ENCODE measurements around the gene CC2D2A. TPM values are rescaled to one million over a fixed set of nuclear protein-coding genes. Genes with fewer than 3 reads are reported as not detected.
A peak's percentile ranks its signal among the peaks of the same experiment; 100 is the strongest.

The CC2D2A gene
- total RNA-seq, 1 donor from 2014 or later, result 33.1 TPM

DNA sequence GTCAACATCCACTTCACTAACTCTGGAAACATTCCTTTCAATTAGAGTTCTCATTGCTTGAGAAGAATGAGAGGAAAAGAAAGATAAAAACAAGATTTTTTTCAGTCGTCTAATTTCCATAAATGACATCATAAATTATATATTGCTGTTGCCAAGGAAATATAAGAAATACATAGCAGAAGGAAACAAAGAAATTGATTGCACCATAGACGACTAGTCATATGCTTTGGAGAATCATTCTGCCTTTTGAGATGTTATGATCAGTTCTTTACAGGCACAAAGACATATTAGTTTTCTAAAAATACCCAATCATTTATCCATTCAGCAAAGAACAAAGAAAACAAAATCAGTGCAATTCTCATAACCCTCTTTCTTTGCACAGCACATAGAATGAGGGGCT, 42.5 kb upstream of the CC2D2A start:
- intact Hi-C loops (cut with DNase I), result no loop called here
- TF ChIP-seq POLR2AphosphoS5 (IDR thresholded peaks at IDR 0.05; ENCODE audit: insufficient read depth in 1 of 2, low read depth in 1 of 2) (no peak), CTCF (IDR thresholded peaks at IDR 0.05) (no peak), POLR2A (IDR thresholded peaks at IDR 0.05) (no peak)
- no peaks in the 10 kb centered on the region for H3K36me3 ChIP-seq
- DNase-seq (ENCODE audit: extremely low spot score in 2 of 2), result no peak
- H3K27me3 ChIP-seq, result no peaks in the 10 kb centered on the region
- H3K9me3 ChIP-seq, result no peaks in the 10 kb centered on the region
- H3K4me3 ChIP-seq, result no peak overlapping the region
- peak overlapping the region; percentile 74 for H3K27ac ChIP-seq
- peaks cover 35% of the 10 kb centered on the region for H3K4me1 ChIP-seq

DNA sequence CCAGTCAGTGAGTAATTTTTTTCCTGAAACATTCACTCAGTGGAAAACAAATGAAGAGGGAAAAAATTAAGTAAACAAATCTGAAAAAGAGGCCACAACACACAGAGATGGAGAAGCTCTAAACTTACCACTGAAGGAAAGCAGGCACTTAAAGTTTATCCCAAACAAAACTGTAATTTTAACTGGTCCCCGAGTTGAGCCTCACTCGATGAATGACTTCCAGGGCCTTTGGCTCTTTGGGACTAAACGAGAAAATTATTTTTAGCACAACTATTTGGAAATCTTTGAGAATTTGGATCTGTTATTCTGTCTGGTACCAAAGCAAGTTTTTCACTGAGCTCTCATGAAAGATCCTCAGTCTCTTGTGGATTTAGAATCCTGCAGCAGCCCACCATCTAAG, 42.0 kb upstream of the CC2D2A start, which contains the start of gene C1QTNF7:
TSS of gene C1QTNF7 (plus strand) at position 333 of the 400 bp plus-strand sequence. CDS start 7,711 bp downstream, outside the sequence.
- Histone ChIP-seq H3K36me3 (no peaks in the 10 kb centered on the region), H3K27ac (peak within 1 kb of the TSS; percentile 74), H3K9me3 (no peaks in the 10 kb centered on the region), H3K4me3 (no peak within 1 kb of the TSS), H3K27me3 (no peaks in the 10 kb centered on the region), H3K4me1 (peaks cover 35% of the 10 kb centered on the region)
- intact Hi-C loops (cut with DNase I), result no loop called here
- no peak for DNase-seq (ENCODE audit: extremely low spot score in 2 of 2)
- TF ChIP-seq POLR2AphosphoS5 (IDR thresholded peaks at IDR 0.05; ENCODE audit: insufficient read depth in 1 of 2, low read depth in 1 of 2) (peak in 1 of 2 donors; percentile 15), POLR2A (IDR thresholded peaks at IDR 0.05) (no peak)

DNA sequence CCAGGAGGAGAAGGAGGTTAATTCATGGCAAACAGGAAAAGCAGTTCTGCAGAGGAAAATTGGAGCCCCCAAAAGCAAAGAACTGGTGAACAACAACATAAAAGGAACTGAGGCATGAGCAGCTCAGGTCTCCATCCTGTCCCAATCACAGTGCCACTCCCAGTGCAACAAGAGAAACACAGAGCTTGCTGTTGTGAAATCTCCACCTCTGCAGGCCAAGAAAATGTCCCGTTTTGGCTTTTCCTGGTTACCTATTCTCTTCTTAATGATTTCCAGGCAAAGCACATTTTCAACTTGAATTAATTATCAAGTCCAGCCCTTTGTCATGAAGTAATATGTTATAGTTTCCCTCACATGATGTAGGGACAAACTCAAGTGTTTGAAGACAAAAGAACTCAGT, 41.1 kb upstream of the CC2D2A start:
- peak in 1 of 2 donors; percentile 50 for TF ChIP-seq POLR2AphosphoS5 (IDR thresholded peaks at IDR 0.05; ENCODE audit: insufficient read depth in 1 of 2, low read depth in 1 of 2)
- no peak for TF ChIP-seq CTCF (IDR thresholded peaks at IDR 0.05)
- no peak for TF ChIP-seq POLR2A (IDR thresholded peaks at IDR 0.05)
- H3K4me1 ChIP-seq, result peaks cover 44% of the 10 kb centered on the region
- no peak for DNase-seq (ENCODE audit: extremely low spot score in 2 of 2)
- H3K9me3 ChIP-seq, result no peaks in the 10 kb centered on the region
- H3K27ac ChIP-seq, result peak overlapping the region; percentile 74
- no peaks in the 10 kb centered on the region for H3K27me3 ChIP-seq
- intact Hi-C loops (cut with DNase I), result no loop called here
- no peak overlapping the region for H3K4me3 ChIP-seq
- H3K36me3 ChIP-seq, result no peaks in the 10 kb centered on the region

GRCh38 chr4:15434091-15434490, 35.6 kb upstream of the CC2D2A start:
- TF ChIP-seq POLR2AphosphoS5 (IDR thresholded peaks at IDR 0.05; ENCODE audit: insufficient read depth in 1 of 2, low read depth in 1 of 2), result peak in 1 of 2 donors; percentile 52
- TF ChIP-seq POLR2A (IDR thresholded peaks at IDR 0.05), result no peak
- no peak for DNase-seq (ENCODE audit: extremely low spot score in 2 of 2)
- Histone ChIP-seq H3K4me3 (no peak overlapping the region), H3K27me3 (no peaks in the 10 kb centered on the region), H3K4me1 (peaks cover 44% of the 10 kb centered on the region), H3K9me3 (no peaks in the 10 kb centered on the region), H3K36me3 (no peaks in the 10 kb centered on the region), H3K27ac (peak overlapping the region; percentile 40)
- intact Hi-C loops (cut with DNase I), result no loop called here

DNA sequence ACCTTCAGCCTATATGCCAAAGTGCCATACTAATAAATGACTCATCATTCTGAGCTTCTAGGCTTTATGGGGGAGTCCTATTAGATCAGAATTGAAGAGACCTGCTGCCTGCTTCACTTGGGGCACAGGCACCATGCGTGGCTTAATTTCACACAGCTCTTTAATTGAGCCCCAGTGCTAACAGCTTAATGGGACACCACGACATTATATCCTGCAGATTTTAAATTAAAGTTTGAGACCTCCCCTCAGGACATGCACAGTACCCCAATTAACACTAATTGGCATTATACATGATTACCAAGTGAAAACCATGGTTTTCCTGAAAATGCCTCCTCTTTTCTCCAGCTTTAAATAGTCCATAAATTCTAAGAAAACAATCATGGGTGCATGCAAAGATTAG, 35.0 kb upstream of the CC2D2A start:
- no peak overlapping the region for H3K4me3 ChIP-seq

More for the DNA sequence above, 35.0 kb upstream of the CC2D2A start:
- no peaks in the 10 kb centered on the region for H3K36me3 ChIP-seq
- no peak for TF ChIP-seq POLR2AphosphoS5 (IDR thresholded peaks at IDR 0.05; ENCODE audit: insufficient read depth in 1 of 2, low read depth in 1 of 2)
- no peak for TF ChIP-seq POLR2A (IDR thresholded peaks at IDR 0.05)
- TF ChIP-seq CTCF (IDR thresholded peaks at IDR 0.05), result no peak
- no peak for DNase-seq (ENCODE audit: extremely low spot score in 2 of 2)
- H3K27me3 ChIP-seq, result no peaks in the 10 kb centered on the region
- no peak overlapping the region for H3K27ac ChIP-seq
- peaks cover 41% of the 10 kb centered on the region for H3K4me1 ChIP-seq
- intact Hi-C loops (cut with DNase I), result no loop called here
- no peaks in the 10 kb centered on the region for H3K9me3 ChIP-seq

All from vagina (tissue), 2 donors.